Stimulated activated CD4-positive, alpha-beta T cell treated with anti-CD3 and anti-CD28 coated beads, Interleukin-15, amount 100 ng/mL, for 24 hours (primary cell): ENCODE results near the gene RNF213.
"Not testable (repeated sequence)": the region's sequence is repeated elsewhere in the genome, so short reads cannot be mapped to it uniquely, and the experiment has no call there.

Experiments
- DNase-seq: peaks from one replicate; pipeline ENCODE4 v3.0.0-alpha.2; 2020

The RNF213 gene

DNA sequence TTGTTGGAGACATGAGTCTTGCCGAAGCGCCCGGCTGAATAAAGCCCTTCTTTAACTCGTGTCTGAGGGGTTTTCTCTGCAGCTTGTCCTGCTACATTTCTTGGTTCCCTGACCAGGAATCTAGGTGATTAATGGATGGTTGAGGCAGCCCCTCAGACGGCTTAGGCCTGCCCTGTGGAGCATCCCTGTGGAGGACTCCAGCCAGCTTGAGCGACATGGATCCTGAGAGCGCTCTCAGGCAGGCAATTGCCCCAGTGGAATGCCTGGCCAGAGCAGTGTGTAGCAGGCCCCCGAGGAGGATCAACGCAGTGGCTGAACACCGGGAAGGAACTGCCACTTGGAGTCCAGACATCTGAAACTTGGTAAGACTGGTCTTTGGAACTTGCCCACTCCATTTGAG lies 137.0 kb downstream of the RNF213 start:
- no peak for DNase-seq

DNA sequence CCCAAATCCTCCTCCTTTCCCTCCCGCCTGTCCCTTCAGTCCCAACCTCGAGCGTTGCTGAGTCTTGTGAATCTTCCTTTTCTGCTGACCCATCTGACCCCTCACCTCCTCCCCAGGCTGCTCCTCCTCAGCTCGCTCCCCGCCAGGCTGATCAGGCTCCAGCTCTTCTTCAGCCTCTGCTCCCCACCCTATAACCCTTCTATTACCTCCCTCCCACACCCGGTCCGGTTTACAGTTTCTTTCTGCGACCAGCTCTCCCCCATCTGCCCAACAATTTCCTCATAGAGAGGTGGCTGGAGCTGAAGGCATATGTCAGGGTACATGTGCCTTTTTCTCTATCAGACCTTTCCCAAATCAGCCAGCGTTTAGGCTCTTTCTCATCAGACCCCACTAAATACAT lies 140.4 kb downstream of the RNF213 start:
- not testable (repeated sequence) for DNase-seq

DNA sequence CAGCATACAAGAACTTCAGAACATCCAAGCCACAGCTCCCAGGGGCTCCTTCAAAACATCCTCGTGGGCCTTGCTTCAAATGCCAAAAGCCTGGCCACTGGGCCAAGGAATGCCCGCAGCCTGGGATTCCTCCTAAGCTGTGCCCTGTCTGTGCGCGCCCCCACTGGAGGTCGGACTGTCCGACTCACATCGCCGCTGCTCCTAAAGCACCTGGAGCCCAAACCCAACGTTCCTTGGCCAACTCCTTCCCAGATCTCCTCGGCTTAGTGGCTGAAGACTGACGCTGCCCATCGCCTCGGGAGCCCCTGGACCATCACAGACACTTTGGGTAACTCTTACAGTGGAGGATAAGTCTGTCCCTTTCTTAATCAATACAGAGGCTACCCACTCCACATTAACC lies 141.4 kb downstream of the RNF213 start:
- DNase-seq = not testable (repeated sequence)

DNA sequence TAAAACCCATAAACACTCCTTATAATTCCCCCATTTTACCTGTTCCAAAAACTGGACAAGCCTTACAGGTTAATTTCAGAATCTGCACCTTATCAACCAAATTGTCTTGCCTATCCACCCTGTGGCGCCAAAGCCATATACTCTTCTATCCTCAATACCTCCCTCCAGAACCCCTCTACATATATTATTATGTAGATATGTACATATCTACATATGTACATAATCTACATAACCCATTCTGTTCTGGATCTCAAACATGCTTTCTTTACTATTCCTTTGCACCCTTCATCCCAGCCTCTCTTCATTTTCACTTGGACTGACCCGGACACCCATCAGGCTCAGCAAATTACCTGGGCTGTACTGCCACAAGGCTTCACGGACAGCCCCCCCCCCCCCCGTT lies 142.3 kb downstream of the RNF213 start:
- DNase-seq = no peak

DNA sequence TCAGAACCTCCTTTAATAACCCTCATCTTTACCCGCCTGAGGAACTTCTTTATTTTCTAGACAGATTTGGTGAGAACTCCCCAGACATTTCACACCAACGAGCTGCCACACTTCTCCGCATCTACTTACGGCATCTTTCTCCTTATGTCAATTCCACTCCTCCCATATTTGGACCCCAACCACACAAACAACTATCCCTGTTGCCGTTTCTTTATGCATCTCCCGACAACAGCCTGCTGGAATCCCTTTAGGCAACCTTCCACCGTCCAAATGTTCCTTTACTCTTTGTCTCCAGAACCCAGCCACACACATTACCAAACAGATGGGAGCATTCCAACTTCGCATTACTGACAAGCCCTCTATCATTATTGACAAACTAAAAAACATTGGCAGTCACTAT lies 145.5 kb downstream of the RNF213 start:
- no peak for DNase-seq

DNA sequence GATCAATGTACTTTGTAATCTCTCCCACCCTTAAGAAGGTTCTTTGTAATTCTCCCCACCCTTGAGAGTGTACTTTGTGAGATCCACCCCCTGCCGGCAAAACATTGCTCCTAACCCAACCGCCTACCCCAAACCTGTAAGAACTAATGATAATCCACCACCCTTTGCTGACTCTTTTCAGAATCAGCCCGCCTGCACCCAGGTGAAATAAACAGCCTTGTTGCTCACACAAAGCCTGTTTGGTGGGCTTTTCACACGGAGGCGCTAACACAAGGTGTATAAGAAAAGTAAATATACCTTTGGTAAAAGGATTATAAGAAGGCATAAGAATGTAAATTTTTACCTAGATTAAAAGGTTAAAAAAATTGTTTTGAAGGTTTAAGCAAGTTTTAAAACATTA lies 147.3 kb downstream of the RNF213 start:
- not testable (repeated sequence) for DNase-seq

DNA sequence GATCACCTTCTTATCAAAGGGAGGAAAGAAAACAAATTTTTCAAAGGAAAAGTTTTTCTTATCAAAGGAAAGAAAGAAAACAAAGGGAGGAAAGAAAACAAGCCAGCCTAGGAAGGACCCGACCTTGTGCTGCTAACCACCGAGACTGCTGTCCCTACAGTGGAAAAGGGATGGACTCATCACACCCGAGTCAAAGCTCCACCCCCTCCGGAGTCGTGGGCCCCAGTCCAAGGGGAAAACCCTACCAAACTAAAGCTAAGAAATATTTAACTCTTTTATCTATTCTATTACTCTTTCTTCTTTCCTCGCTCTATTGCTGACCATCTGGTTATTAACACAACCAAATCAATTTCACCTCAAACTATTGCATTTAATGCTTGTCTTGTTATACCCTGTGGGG lies 148.2 kb downstream of the RNF213 start:
- DNase-seq = peak; percentile 43

DNA sequence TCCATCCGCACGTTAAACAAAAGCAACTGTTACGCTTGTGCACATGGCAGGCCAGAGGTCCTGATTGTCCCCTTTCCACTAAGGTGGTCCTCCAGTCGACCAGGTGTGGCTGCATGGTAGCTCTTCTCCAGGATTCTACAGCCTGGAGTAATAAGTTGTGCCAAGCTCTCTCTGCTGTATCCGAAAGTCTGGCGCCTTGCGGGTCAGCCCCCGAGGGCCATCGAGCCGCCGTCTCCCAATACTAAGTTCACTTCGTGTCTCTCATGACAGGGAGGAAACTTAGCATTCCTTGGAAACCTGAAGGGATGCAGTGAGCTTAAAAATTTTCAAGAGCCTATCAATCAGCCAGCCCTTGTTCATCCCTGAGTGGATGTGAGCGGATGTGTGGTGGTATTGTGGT lies 149.0 kb downstream of the RNF213 start:
- no peak for DNase-seq

DNA sequence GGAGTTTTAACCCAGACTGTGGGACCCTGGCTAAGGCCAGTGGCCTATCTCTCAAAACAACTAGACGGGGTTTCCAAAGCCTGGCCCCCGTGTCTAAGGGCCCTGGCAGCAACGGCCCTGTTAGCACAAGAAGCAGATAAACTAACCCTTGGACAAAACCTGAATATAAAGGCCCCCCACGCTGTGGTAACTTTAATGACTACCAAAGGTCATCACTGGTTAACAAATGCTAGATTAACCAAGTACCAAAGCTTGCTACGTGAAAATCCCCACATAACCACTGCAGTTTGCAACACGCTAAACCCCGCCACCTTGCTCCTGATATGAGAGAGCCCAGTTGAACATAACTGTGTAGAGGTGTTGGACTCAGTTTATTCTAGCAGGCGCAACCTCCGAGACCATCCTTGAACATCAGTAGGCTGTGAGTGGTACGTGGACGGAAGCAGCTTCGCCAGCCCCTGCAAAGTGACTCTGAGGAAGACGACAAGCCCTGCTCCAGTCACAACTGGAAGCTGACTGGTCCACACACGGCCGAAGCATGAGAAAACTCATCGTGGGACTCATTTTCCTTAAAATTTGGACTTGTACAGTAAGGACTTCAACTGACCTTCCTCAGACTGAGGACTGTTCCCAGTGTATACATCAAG lies 149.9 kb downstream of the RNF213 start:
- DNase-seq = not testable (repeated sequence)

DNA sequence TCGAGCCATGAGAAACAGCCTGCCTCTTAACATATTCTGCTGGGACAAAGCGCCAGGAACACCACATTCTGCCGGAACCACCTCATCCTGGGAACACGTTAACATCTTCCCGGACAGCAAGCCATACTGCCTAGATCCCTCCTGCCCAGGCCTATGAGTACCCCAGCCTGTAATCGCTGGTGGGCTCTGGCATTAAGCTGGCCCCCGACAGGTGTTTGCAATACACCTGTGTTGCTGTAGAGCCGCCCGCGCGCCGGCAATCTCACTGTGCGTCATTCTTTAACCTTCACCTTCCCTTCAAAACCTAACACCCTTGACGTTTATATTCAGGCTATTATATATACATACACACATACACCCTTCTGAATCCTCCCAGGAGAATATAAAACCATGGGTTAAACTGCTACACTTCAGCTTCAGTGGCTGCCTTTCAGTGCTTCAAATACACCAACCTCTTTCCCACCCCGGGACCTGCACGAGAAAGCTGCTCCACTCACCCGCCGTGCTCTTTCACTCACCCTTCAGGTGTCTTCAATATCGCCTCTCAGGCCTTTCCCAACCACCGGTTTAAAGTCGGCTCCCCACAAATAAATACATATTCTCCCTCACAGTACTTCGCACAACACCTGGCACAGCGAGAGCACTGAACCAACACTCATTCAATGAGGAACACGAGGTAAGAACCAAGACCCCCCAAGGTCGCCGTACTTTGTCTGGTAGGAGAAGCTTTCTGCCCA lies 153.3 kb downstream of the RNF213 start:
- no peak for DNase-seq

DNA sequence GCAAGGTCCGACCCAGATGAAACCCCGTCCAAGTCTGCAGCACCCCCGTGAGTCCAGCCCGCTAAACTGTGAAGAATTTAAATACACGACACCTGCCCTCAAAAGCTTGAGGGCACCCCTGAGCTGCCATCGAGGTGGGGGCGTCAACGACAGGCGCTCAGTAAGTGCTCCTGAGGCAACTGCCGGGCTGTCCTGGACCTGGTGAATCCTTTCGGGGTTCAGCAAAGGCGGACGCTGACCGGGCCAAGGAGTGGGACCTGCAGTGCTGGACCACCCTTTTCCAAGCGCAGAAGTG lies 153.8 kb downstream of the RNF213 start:
- DNase-seq = no peak

DNA sequence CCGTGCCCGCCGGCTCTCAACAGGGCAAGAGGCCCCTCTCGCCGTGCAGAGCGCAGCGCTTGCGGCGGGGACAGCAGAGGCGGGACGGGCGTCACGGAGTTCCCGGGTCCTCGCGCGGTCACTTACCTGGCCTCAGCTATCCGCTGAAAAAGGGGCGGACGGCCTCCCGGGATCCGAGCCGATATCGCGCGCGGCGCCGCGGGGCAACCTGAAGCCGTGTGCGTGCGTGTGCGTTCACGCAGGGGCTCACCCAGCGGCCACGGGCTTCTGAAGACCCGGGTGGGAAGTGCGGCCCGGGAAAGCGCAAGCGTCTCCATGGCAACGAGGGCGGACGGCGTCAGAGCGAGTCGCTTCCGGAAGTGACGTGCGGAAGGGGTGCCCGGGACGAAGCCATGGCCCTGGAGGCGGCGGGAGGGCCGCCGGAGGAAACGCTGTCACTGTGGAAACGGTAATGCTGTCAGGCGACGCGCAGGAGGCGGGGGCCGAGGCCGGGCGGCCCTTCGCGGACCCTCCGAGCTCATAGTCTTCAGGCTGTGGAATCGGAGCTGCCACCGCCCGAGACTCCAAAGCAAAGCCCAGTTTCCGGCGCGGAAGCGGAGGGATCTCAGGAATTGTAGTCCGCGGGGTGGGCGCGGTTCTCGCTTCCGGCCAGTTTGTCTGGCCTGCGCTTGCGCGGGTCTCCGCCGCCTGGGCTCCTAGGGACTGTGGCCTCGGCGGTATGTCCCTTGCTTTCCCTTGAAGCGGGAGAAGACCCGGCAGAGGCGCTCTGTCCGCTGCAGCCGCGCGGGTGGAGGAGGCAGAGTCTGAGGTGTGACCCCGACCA lies 154.4 kb downstream of the RNF213 start, which contains the start of gene ENDOV:
Gene ENDOV, plus strand, starts transcription at position 365 of the 823 bp plus-strand sequence. Its CDS starts 28 bp downstream, at position 393.
- DNase-seq = peak; percentile 96

DNA sequence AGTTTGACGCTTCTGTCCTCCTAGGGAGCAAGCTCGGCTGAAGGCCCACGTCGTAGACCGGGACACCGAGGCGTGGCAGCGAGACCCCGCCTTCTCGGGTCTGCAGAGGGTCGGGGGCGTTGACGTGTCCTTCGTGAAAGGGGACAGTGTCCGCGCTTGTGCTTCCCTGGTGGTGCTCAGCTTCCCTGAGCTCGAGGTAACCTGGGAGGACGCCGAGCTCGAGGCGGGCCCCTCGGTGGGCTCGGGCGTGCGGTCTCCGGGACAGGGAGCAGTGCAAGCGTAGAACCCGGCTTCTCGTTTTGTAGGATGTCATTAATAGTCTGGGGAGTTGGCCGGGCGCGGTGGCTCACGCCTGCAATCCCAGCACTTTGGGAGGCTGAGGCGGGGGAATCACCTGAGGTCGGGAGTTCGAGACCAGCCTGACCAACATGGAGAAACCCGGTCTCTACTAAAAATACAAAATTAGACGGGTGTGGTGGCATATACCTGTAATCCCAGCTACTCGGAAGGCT lies 155.0 kb downstream of the RNF213 start:
- no peak for DNase-seq

DNA sequence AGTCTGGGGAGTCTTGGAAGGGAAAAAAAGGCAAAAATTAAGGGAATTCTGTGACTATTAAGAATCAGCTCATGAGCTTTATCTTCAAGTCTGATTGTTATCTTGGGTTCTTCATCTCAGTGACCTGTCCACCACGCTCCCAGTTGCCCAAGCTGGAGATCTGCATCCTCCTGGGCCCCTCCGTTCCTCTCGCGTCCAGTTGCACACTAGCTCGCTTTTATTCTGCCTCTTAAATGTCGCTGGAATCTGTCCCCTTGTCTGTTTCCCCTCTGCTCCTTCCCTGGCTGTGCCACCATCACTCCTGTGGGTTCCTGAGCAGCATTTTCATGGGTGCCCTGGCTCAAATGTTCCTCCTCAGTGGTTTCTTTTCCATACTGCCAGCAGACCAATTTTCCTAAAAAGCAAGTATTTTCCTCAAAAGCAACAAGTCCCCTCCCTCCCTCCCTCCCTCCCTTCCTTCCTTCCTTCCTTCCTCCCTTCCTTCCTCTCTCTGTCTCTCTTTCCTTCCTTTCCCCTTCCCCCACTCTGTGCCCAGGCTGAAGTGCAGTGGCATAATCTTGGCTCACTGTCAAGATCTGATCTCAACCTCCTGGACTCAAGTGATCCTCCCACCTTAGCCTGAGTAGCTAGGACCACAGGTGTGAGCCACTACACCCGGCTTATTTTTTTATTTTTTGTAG lies 155.7 kb downstream of the RNF213 start:
- DNase-seq = no peak

DNA sequence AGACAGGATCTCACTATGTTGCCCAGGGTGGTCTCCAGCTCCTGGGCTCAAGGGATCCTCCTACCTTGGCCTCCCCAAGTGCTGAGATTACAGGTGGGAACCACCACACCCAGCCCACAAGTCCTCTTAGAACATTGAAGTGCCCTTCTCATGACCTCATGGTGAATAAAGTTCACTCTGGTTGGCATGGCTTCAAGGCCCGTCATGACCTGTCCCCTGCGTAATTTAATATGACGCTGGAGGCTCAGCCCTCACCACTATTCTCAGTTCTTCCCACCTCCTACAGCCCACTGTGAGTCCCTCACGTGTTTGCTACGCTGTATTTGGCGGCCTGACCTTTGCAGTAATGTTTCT lies 156.3 kb downstream of the RNF213 start:
- DNase-seq = no peak

DNA sequence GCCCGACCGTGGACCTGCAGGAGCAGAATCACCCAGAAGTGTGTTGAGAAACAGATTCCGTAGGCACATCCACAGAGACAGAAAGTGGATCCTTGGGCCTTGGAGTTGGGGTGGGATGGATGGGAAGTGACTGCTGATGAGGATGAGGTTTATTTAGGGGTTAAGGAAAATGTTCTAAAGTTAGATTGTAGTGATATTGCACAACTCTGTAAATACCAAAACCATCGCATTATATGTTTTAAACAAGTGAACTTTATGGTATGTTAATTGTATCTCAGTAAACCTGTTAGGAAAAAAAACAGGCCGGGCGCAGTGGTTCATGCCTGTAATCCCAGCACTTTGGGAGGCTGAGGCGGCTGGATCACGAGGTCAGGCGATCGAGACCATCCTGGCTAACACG lies 157.9 kb downstream of the RNF213 start:
- DNase-seq = no peak

DNA sequence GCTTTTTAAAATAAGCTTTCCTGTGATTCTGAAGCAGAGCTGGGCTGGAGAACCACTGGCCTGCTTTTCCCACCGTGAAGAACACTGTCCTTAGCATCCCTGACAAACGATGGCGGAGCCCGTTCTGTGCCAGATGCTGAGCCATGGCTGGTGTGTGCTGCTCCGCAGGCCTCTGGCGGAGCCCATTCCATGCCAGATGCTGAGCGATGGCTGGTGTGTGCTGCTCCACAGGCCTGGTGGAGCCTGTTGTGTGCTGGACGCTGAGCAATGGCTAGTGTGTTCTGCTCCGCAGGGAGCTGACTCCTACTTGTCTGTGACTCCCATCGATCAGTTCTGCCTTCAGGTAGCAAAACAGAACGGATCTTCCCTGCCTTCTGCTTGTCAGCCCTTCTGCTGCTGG lies 158.6 kb downstream of the RNF213 start:
- no peak for DNase-seq

DNA sequence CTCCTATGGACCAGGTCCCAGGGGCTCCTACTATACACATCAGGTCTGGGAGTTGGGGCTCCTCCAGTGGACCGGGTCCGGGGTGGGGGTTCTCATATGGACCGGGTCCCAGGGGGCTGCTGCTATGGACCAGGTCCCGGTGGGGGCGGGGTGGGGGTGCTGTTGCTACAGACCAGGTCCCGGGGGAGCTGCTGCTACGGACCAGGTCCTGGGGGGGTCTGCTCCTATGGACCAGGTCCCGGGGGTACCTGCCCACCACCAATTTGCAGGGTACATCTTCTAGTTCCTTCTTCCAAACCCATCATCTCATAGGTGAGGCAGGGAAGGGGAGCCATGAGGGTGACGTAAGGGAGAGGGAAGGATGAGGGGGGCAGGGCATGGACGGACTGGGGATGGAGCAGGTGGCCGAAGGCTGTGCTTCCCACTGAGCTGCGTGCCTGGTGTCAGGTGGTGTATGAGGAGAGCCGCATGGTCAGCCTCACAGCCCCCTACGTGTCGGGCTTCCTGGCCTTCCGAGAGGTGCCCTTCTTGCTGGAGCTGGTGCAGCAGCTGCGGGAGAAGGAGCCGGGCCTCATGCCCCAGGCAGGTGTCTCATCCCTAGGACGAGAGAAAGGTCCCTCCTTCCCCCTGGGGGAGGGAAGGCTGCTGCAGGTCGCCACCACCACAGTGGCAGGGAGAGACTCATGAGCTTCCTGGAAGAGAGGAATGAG lies 160.9 kb downstream of the RNF213 start:
- no peak for DNase-seq

DNA sequence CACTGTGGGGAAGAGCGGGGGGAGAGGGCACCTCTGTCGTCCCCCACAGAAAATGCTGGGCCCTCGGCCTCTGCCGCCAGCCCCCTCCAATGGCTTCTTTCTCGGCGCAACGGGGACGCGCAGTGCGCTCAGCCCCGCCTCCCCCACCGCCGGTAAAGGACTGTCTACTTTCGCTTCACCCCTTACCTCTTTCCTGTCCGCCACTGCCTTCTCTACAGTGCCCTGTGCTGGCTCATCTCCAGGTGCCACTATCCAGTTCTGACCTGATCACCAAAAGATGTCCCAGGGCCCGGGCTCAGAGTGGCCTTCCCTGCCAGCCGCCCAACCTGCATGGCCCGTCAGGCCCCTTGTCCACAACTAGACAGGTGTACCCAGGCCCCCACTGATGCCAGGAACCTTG lies 161.6 kb downstream of the RNF213 start:
- DNase-seq = no peak

DNA sequence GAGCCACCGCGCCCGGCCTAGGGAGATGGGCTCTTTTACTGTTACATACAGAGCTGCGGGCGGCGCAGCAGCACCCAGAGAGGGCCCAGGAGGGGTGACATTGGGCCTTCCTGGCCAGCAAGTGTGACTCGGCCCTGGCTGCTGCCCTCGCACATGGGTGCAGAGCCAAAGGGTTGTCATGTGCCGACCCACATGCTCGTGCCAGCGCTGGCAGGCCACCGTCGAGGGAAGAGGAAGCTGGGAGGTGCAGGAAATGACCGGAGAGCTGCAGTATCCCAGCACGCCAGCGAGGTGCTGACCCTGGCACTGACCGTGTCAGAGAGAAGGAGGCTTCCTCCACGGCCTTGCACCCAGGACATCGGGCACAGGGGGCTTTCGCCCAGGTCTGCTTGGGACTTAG lies 162.3 kb downstream of the RNF213 start:
- no peak for DNase-seq

DNA sequence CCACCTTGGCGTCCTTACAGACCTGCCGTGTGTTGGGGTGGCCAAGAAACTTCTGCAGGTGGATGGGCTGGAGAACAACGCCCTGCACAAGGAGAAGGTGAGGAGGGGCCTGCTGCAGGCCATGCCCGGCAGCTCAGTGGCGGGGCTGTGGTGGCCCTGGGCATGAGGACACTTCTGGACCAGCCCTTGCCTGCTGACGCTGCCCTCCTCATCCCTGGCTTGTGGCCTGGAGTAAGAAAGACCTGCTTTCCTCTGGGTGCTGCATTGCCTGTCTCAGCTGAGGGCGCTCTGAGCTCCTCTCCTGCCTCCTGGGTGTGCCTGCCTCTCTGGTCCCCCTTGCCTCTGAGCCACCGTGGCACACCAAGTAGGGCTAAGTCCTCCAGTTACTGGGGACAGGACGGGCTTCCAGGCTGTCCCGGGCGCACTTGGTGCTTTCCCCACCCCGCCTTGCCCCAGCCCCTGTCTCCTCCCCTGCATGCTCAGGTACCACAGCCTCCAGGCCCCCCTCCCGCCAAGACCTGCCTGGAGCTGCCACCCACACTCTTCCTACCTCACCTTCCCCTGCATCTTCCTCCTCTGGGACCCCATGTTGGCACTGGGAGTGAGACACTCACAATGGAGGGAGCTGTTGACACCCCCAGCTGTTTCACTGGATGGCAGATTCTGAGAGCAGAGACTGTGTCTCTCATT lies 163.0 kb downstream of the RNF213 start:
- DNase-seq = no peak

DNA sequence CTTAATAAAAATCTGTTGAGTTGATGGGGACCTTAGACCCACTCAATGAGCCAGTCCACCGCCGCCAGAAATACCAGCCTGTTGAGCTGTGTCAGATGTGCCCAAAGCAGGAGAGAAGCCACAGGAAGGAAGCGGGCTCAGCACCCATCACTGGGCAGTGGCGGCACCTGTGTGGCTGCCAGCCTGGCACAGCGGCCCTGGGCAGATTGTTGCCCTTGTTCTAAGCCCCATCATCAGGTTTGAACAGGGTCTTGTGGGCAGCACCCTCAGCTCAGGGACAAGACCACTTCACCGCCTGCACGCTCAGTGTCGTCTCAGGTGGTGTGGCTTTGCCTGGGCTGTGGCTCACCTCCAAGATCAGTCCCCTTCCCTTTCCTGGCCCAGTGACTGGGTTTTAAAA lies 163.6 kb downstream of the RNF213 start:
- no peak for DNase-seq
